NT2/D1 (cell line): ENCODE results near the gene BMERB1.

Experiments used
- SUZ12 ChIP-seq: IDR thresholded peaks from 2 replicates; pipeline ENCODE4 v1.6.1; 2011; ENCODE audit not compliant: insufficient read length, insufficient read depth; ENCODE audit errors: extremely low read depth
- YY1 ChIP-seq: IDR thresholded peaks from 2 replicates; pipeline ENCODE4 v1.6.1; 2011; ENCODE audit not compliant: insufficient read length, insufficient read depth
- ZNF274 ChIP-seq: IDR thresholded peaks from 2 replicates; pipeline ENCODE4 v1.6.1; 2011; ENCODE audit warnings: mild to moderate bottlenecking, low read depth, low read length

DNA sequence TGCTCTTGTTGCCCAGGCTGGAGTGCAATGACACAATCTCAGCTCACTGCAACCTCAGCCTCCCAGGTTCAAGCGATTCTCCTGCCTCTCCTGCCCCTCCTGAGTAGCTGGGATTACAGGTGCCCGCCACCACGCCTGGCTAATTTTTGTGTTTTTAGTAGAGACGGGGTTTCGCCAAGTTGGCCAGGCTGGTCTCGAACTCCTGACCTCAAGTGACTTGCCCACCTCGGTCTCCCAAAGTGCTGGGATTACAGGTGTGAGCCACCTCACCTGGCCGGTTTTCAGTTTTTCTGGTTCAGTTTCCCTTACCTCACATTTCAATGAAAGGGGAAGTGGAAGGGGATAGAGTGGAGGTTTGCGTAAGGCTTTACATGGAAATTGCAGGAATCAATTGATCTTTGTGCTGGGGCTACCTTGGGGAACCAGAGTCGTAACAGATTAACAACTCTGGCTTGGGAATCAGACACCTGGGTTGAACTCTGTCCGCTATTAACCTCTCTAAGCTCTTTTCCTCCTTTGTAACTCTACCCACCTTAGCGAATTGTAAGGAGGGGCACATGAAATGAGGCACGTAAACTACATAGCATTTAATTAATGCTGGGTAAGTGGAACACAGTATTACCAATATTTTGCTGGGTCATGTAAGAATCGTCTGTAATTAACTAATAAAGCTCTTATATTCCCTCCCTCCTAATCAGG, 35.6 kb upstream of the BMERB1 start:
- TF ChIP-seq YY1 (no peak), SUZ12 (no peak), ZNF274 (no peak)
